Fibroblast of skin of scalp (primary cell): ENCODE measurements around the gene BPIFB3.
"Not testable (repeated sequence)": the region's sequence is repeated elsewhere in the genome, so short reads cannot be mapped to it uniquely, and the experiment has no call there.

Source experiments
- DNase-seq: peaks from one replicate; pipeline ENCODE4 v3.0.0-alpha.2; 2013

The BPIFB3 gene

GRCh38 chr20:33028875-33029274 is 24.8 kb upstream of the BPIFB3 start:
- DNase-seq = no peak

GRCh38 chr20:33030076-33030475 is 23.6 kb upstream of the BPIFB3 start:
- no peak for DNase-seq

GRCh38 chr20:33030569-33030968 is 23.1 kb upstream of the BPIFB3 start:
- no peak for DNase-seq

- no peak for DNase-seq
Observed at GRCh38 chr20:33031531-33031930, 22.2 kb upstream of the BPIFB3 start, which contains the start of gene BPIFB6. Gene BPIFB6, plus strand, starts transcription at chr20:33031648. Its CDS starts 0 bp downstream, at chr20:33031648.

- DNase-seq = no peak
Observed at GRCh38 chr20:33032555-33032954, 21.1 kb upstream of the BPIFB3 start.

GRCh38 chr20:33033381-33033780 is 20.3 kb upstream of the BPIFB3 start:
- no peak for DNase-seq

GRCh38 chr20:33034115-33034514 is 19.6 kb upstream of the BPIFB3 start:
- DNase-seq = no peak

GRCh38 chr20:33034901-33035492 is 18.7 kb upstream of the BPIFB3 start:
- no peak for DNase-seq

- no peak for DNase-seq
Observed at GRCh38 chr20:33037456-33037855, 16.2 kb upstream of the BPIFB3 start.

GRCh38 chr20:33038243-33038642 is 15.5 kb upstream of the BPIFB3 start:
- DNase-seq = no peak

GRCh38 chr20:33042430-33042829 is 11.3 kb upstream of the BPIFB3 start:
- no peak for DNase-seq

- DNase-seq = no peak
Observed at GRCh38 chr20:33042983-33043730, 10.5 kb upstream of the BPIFB3 start.

- DNase-seq = no peak
Observed at GRCh38 chr20:33043731-33044181, 9.9 kb upstream of the BPIFB3 start.

GRCh38 chr20:33045129-33045721 is 8.5 kb upstream of the BPIFB3 start:
- not testable (repeated sequence) for DNase-seq

GRCh38 chr20:33046412-33046811 is 7.3 kb upstream of the BPIFB3 start:
- DNase-seq = no peak

GRCh38 chr20:33051333-33051732 is 2.4 kb upstream of the BPIFB3 start:
- DNase-seq = no peak

GRCh38 chr20:33054381-33054780 is 678 bp downstream of the BPIFB3 start:
- DNase-seq = no peak

GRCh38 chr20:33054791-33055190 is 1.1 kb downstream of the BPIFB3 start:
- no peak for DNase-seq

- no peak for DNase-seq
Observed at GRCh38 chr20:33059136-33059535, 5.4 kb downstream of the BPIFB3 start.

- DNase-seq = no peak
Observed at GRCh38 chr20:33059741-33060390, 6.2 kb downstream of the BPIFB3 start.

- DNase-seq = no peak
Observed at GRCh38 chr20:33061658-33062028, 7.9 kb downstream of the BPIFB3 start.

GRCh38 chr20:33062105-33062824 is 8.6 kb downstream of the BPIFB3 start:
- DNase-seq = no peak

GRCh38 chr20:33062825-33063149 is 9.1 kb downstream of the BPIFB3 start:
- DNase-seq = no peak
